Measurements from ENCODE around the gene DAP.

DNA sequence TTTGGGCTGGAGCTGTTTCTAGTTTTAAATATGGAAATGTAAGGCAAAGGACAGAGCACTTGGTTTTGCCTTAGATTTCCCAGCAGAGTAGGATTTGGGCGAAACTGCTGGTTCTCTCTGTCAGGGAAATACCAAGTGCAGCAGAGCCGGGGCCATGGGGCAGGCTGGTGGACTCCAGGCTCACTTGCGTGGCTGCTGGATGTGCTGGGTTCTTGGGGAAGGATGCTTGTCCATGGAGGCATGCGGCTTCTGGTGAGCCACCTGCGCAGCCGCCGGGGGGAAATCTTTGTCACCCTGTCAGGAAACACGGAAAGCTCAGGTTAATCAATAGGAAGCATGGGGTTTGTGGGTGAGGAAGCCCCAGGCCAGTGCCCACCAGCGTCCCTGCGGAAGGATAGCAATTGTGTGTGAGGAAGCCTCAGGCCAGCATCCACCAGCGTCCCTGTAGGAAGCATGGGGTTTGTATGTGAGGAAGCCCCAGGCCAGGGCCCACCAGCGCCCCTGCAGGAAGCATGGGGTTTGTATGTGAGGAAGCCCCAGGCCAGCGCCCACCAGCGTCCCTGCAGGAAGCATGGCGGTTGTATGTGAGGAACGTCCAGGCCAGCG is 80.1 kb downstream of the DAP start:
- no peak for TF ChIP-seq TCF4 (CRISPR knock-in tag; IDR thresholded peaks at IDR 0.05; ENCODE audit: borderline replicate concordance)
- TF ChIP-seq, protein P1, sequence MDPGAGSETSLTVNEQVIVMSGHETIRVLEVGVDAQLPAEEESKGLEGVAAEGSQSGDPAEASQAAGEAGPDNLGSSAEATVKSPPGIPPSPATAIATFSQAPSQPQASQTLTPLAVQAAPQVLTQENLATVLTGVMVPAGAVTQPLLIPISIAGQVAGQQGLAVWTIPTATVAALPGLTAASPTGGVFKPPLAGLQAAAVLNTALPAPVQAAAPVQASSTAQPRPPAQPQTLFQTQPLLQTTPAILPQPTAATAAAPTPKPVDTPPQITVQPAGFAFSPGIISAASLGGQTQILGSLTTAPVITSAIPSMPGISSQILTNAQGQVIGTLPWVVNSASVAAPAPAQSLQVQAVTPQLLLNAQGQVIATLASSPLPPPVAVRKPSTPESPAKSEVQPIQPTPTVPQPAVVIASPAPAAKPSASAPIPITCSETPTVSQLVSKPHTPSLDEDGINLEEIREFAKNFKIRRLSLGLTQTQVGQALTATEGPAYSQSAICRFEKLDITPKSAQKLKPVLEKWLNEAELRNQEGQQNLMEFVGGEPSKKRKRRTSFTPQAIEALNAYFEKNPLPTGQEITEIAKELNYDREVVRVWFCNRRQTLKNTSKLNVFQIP (CRISPR knock-in tag; IDR thresholded peaks at IDR 0.05; ENCODE audit: borderline replicate concordance, low read depth): no peak
- TF ChIP-seq RARB (CRISPR knock-in tag; IDR thresholded peaks at IDR 0.05): no peak
- TF ChIP-seq ZFP30 (CRISPR knock-in tag; IDR thresholded peaks at IDR 0.05): no peak
- no peak for TF ChIP-seq ESRRG (CRISPR knock-in tag; IDR thresholded peaks at IDR 0.05)
- no peak for TF ChIP-seq ARNTL (CRISPR knock-in tag; IDR thresholded peaks at IDR 0.05; ENCODE audit: borderline replicate concordance, low read depth)
- TF ChIP-seq, protein P2, sequence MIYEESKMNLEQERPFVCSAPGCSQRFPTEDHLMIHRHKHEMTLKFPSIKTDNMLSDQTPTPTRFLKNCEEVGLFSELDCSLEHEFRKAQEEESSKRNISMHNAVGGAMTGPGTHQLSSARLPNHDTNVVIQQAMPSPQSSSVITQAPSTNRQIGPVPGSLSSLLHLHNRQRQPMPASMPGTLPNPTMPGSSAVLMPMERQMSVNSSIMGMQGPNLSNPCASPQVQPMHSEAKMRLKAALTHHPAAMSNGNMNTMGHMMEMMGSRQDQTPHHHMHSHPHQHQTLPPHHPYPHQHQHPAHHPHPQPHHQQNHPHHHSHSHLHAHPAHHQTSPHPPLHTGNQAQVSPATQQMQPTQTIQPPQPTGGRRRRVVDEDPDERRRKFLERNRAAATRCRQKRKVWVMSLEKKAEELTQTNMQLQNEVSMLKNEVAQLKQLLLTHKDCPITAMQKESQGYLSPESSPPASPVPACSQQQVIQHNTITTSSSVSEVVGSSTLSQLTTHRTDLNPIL (CRISPR knock-in tag; IDR thresholded peaks at IDR 0.05; ENCODE audit: low read depth): no peak
- no peak for TF ChIP-seq PPARA (CRISPR knock-in tag; IDR thresholded peaks at IDR 0.05; ENCODE audit: borderline replicate concordance)
- TF ChIP-seq ZNF70 (CRISPR knock-in tag; IDR thresholded peaks at IDR 0.05): no peak

Data from SK-N-SH treated with all-trans-retinoic acid at 6 μM for 48 hours (cell line).